OCI-LY3 (cell line): ENCODE data around the gene ADGRG4.

Source experiments
- H2AFZ ChIP-seq: fragments of 200-600, 300-600 bp; shearing (Covaris generic); 2 replicates; pipeline ENCODE4 v1.6.0; 2014; ENCODE audit warnings: antibody characterized with exemption, low read depth, low read length
- H3K27ac ChIP-seq: fragments of 200-600, 300-600 bp; sonication (generic); 2 replicates; pipeline ENCODE4 v1.5.1; 2014; ENCODE audit warnings: mild to moderate bottlenecking, low read length, moderate library complexity, mixed read lengths
- H3K27me3 ChIP-seq: fragments of 200-600, 300-600 bp; sonication (generic); 2 replicates; pipeline ENCODE4 v1.6.1; 2014; ENCODE audit warnings: low read depth, low read length, mixed read lengths
- H3K36me3 ChIP-seq: fragments of 200-600, 300-600 bp; sonication (generic); replicated peaks from 2 replicates; pipeline ENCODE3; 2014; ENCODE audit warnings: low read depth, low read length, mixed read lengths
- H3K4me1 ChIP-seq: fragments of 300-600, 200-600 bp; sonication (generic); 2 replicates; pipeline ENCODE4 v1.6.1; 2014; ENCODE audit warnings: low read length, mixed read lengths
- H3K4me2 ChIP-seq: fragments of 200-600, 300-600 bp; sonication (generic); 2 replicates; pipeline ENCODE4 v1.6.1; 2014; ENCODE audit warnings: low read length, mixed read lengths
- H3K4me3 ChIP-seq: fragments of 300-600, 200-600 bp; sonication (generic); 2 replicates; pipeline ENCODE4 v1.5.1; 2014; ENCODE audit warnings: antibody characterized with exemption, mild to moderate bottlenecking, low read length, moderate library complexity
- H3K79me2 ChIP-seq: fragments of 300-600, 200-600 bp; shearing (Covaris generic); 2 replicates; pipeline ENCODE4 v1.6.1; 2014; ENCODE audit warnings: mild to moderate bottlenecking, low read length, mixed read lengths
- H3K9ac ChIP-seq: fragments of 300-600, 200-600 bp; shearing (Covaris generic); 2 replicates; pipeline ENCODE4 v1.6.0; 2014; ENCODE audit warnings: mild to moderate bottlenecking, low read length, moderate library complexity
- H3K9me3 ChIP-seq: fragments of 200-600, 300-600 bp; shearing (Covaris generic); 2 replicates; pipeline ENCODE4 v1.6.1; 2014; ENCODE audit warnings: low read length, mixed read lengths; ENCODE audit not compliant: insufficient read depth
- H4K20me1 ChIP-seq: fragments of 200-600, 300-600 bp; sonication (generic); 2 replicates; pipeline ENCODE4 v1.6.1; 2016; ENCODE audit warnings: low read length, mixed read lengths; ENCODE audit not compliant: insufficient read depth
- CTCF ChIP-seq: fragments of 200-600, 300-600 bp; sonication (generic); IDR thresholded peaks from 2 replicates; pipeline ENCODE4 v1.5.1; 2014; ENCODE audit warnings: antibody characterized with exemption, low read length, low read depth
- EZH2phosphoT487 ChIP-seq: fragments of 200-600 bp; shearing (Covaris generic); IDR thresholded peaks from 2 replicates; pipeline ENCODE4 v1.6.1; 2018; ENCODE audit warnings: antibody characterized with exemption, mixed run types, low read depth

Gene ADGRG4

GRCh38 chrX:136453114-136453513, 152.4 kb downstream of the ADGRG4 start:
- Histone ChIP-seq H3K4me2 (no peak overlapping the region), H3K4me1 (no peaks in the 10 kb centered on the region), H3K79me2 (no peaks in the 10 kb centered on the region), H3K27me3 (no peaks in the 10 kb centered on the region), H3K4me3 (no peak overlapping the region), H2AFZ (no peak overlapping the region), H3K9ac (no peak overlapping the region), H3K36me3 (no peaks in the 10 kb centered on the region), H3K27ac (no peak overlapping the region), H3K9me3 (no peaks in the 10 kb centered on the region), H4K20me1 (no peaks in the 10 kb centered on the region)
- TF ChIP-seq CTCF = no peak
- no peak for TF ChIP-seq EZH2phosphoT487

GRCh38 chrX:136453771-136454170, 153.0 kb downstream of the ADGRG4 start:
- H3K4me3 ChIP-seq = no peak overlapping the region
- H3K79me2 ChIP-seq = no peaks in the 10 kb centered on the region
- no peaks in the 10 kb centered on the region for H3K4me1 ChIP-seq
- no peaks in the 10 kb centered on the region for H3K9me3 ChIP-seq
- no peaks in the 10 kb centered on the region for H3K27me3 ChIP-seq
- no peak overlapping the region for H3K9ac ChIP-seq
- no peak overlapping the region for H2AFZ ChIP-seq
- TF ChIP-seq EZH2phosphoT487 (no peak), CTCF (no peak)
- no peak overlapping the region for H3K4me2 ChIP-seq
- H3K36me3 ChIP-seq = no peaks in the 10 kb centered on the region
- H3K27ac ChIP-seq = no peak overlapping the region
- H4K20me1 ChIP-seq = no peaks in the 10 kb centered on the region

GRCh38 chrX:136456133-136456532, 155.4 kb downstream of the ADGRG4 start:
- no peaks in the 10 kb centered on the region for H3K79me2 ChIP-seq
- H3K4me1 ChIP-seq = no peaks in the 10 kb centered on the region
- H3K4me3 ChIP-seq = no peak overlapping the region
- no peak overlapping the region for H3K9ac ChIP-seq
- H2AFZ ChIP-seq = no peak overlapping the region
- no peak overlapping the region for H3K27ac ChIP-seq
- TF ChIP-seq EZH2phosphoT487 (no peak), CTCF (no peak)
- no peaks in the 10 kb centered on the region for H3K36me3 ChIP-seq
- H4K20me1 ChIP-seq = no peaks in the 10 kb centered on the region
- H3K4me2 ChIP-seq = no peak overlapping the region
- no peaks in the 10 kb centered on the region for H3K9me3 ChIP-seq
- H3K27me3 ChIP-seq = no peaks in the 10 kb centered on the region

- H2AFZ ChIP-seq = no peak overlapping the region
- H4K20me1 ChIP-seq = no peaks in the 10 kb centered on the region
- no peak overlapping the region for H3K27ac ChIP-seq
- no peaks in the 10 kb centered on the region for H3K79me2 ChIP-seq
- TF ChIP-seq EZH2phosphoT487 (no peak), CTCF (no peak)
- H3K9ac ChIP-seq = no peak overlapping the region
- H3K27me3 ChIP-seq = no peaks in the 10 kb centered on the region
- H3K9me3 ChIP-seq = no peaks in the 10 kb centered on the region
- no peak overlapping the region for H3K4me2 ChIP-seq
- no peak overlapping the region for H3K4me3 ChIP-seq
- H3K4me1 ChIP-seq = no peaks in the 10 kb centered on the region
- H3K36me3 ChIP-seq = no peaks in the 10 kb centered on the region
Measured at GRCh38 chrX:136457303-136457917, 156.6 kb downstream of the ADGRG4 start.
